ENCODE results near the gene CES1. TPM values are rescaled to one million over a fixed set of nuclear protein-coding genes. Genes with fewer than 3 reads are reported as not detected.

The CES1 gene
- total and polyA plus RNA-seq, 2 of the 8 experiments (the other 6 are each of a cell fraction or from before 2014, with no cell fraction given): 0.91 to 1.2 TPM

- no peak overlapping the region for H3K27ac ChIP-seq (ENCODE audit: low read depth, low read length)
- H4K8ac ChIP-seq (ENCODE audit: extremely low read depth, insufficient read depth, low read length): no peak overlapping the region
- no peaks in the 10 kb centered on the region for H3K79me1 ChIP-seq (ENCODE audit: low read depth, low read length)
- no peak overlapping the region for H2BK20ac ChIP-seq (ENCODE audit: low read length)
- H3K23ac ChIP-seq (ENCODE audit: insufficient read length): no peak overlapping the region
- no peak overlapping the region for H3K14ac ChIP-seq (ENCODE audit: insufficient read length)
- FAIRE-seq: no peak
- no peak overlapping the region for H2BK12ac ChIP-seq (ENCODE audit: low read depth, low read length)
- no peaks in the 10 kb centered on the region for H3K79me2 ChIP-seq (ENCODE audit: control insufficient read depth in 1 of 2, insufficient read depth in 2 of 2, low read length in 2 of 2)
- H3K4me1 ChIP-seq (replicated peaks in 1 of 4; ENCODE audit: control insufficient read depth in 3 of 4, insufficient read depth in 4 of 4, low read length in 3 of 4): no peaks in the 10 kb centered on the region
- H3K4me3 ChIP-seq (ENCODE audit: extremely low read depth in 1 of 4, insufficient read depth in 2 of 4, low read depth in 3 of 4, low read length in 4 of 4): no peak overlapping the region
- H2BK5ac ChIP-seq (ENCODE audit: low read depth, low read length): no peak overlapping the region
- H2BK120ac ChIP-seq (replicated peaks; ENCODE audit: low read depth, low read length): no peak overlapping the region
- no peak overlapping the region for H2AFZ ChIP-seq (ENCODE audit: low read length)
- H3K27me3 ChIP-seq (replicated peaks in 1 of 4; ENCODE audit: control insufficient read depth in 3 of 4, extremely low read depth in 1 of 4, insufficient read depth in 3 of 4, low read length in 3 of 4): no peaks in the 10 kb centered on the region
- no peaks in the 10 kb centered on the region for H3K23me2 ChIP-seq (ENCODE audit: low read depth, low read length)
- no peak for DNase-seq (ENCODE audit: low read depth in 1 of 2, low spot score in 2 of 2)
- CTCF ChIA-PET (ENCODE audit: partially characterized antibody): interaction anchor here (1.3 to 1.7 kb wide), 4 partner anchors 11 to 457 kb away, joined by 3 to 5 read pairs (median 4); partner anchors contain the start of gene CES5A
- no peak overlapping the region for H3K9ac ChIP-seq (replicated peaks in 1 of 4; ENCODE audit: extremely low read depth in 1 of 4, low read depth in 3 of 4, low read length in 3 of 4)
- no peak overlapping the region for H4K5ac ChIP-seq (ENCODE audit: insufficient read length, low read depth, low read length)
- 98% methylated on average over 4 of the region's 4 CpGs; no CpG with 5 or more reads in 1 of the 2 experiments for WGBS, 2 experiments (ENCODE audit: extremely low coverage in 1 of 2, insufficient coverage in 1 of 2, insufficient read length in 1 of 2, insufficient replicate concordance in 2 of 2, low coverage in 1 of 2, low lambda C conversion rate in 2 of 2, missing lambda C conversion rate in 1 of 2)
- no peak overlapping the region for H2AK5ac ChIP-seq (ENCODE audit: low read depth, low read length)
- no peak overlapping the region for H3K18ac ChIP-seq (ENCODE audit: extremely low read depth, low read length)
- H3K9me3 ChIP-seq (ENCODE audit: insufficient read depth in 2 of 2, low read depth in 1 of 2, low read length in 1 of 2): no peaks in the 10 kb centered on the region
- H3K4me2 ChIP-seq (ENCODE audit: insufficient read depth in 1 of 2, low read depth in 2 of 2, low read length in 2 of 2): no peak overlapping the region
- H3K4ac ChIP-seq (replicated peaks; ENCODE audit: insufficient read length, low read depth, low read length): no peak overlapping the region
- H3K36me3 ChIP-seq (ENCODE audit: control insufficient read depth in 2 of 4, insufficient read depth in 4 of 4, low read length in 3 of 4): no peaks in the 10 kb centered on the region
- H4K20me1 ChIP-seq (replicated peaks in 1 of 2; ENCODE audit: control insufficient read depth in 1 of 2, insufficient read depth in 2 of 2, low read length in 2 of 2): no peaks in the 10 kb centered on the region
- no peak overlapping the region for H2BK15ac ChIP-seq (ENCODE audit: low read length)
- no peak overlapping the region for H3K56ac ChIP-seq (replicated peaks; ENCODE audit: insufficient read length, low read depth, low read length)
- no peak overlapping the region for H4K91ac ChIP-seq (replicated peaks; ENCODE audit: insufficient read length, low read length)
- POLR2A ChIA-PET (ENCODE audit: partially characterized antibody): no interaction called here
- TF ChIP-seq BACH1 (IDR thresholded peaks at IDR 0.05; ENCODE audit: low read length) (no peak), RFX5 (IDR thresholded peaks at IDR 0.05; ENCODE audit: borderline replicate concordance, low read depth, low read length) (no peak), MAFK (IDR thresholded peaks at IDR 0.05; ENCODE audit: low read depth, low read length) (no peak), RBBP5 (IDR thresholded peaks at IDR 0.05; ENCODE audit: borderline replicate concordance, low read depth, low read length) (no peak), NRF1 (IDR thresholded peaks at IDR 0.05; ENCODE audit: low read depth, low read length) (no peak), SIRT6 (IDR thresholded peaks at IDR 0.05; ENCODE audit: low read length) (no peak)
Observed at GRCh38 chr16:55861288-55861687, 28.4 kb upstream of the CES1 start.

Measured in H1 (cell line).